Hepatocyte (in vitro differentiated cells): ENCODE data around the gene FLT3LG.

Source experiments
- EZH2phosphoT487 ChIP-seq: fragments of 200-600 bp; sonication (generic); IDR thresholded peaks from one replicate; pipeline ENCODE4 v1.6.1; 2018; ENCODE audit warnings: antibody characterized with exemption, mild to moderate bottlenecking, low read depth, moderate library complexity; ENCODE audit not compliant: unreplicated experiment, severe bottlenecking
- TF ChIP-seq, protein P1 (sequence below): fragments of 200-600 bp; sonication (generic); IDR thresholded peaks from 2 replicates; pipeline ENCODE4 v1.5.1; 2016; ENCODE audit warnings: antibody characterized with exemption, mild to moderate bottlenecking; ENCODE audit not compliant: poor library complexity

DNA sequence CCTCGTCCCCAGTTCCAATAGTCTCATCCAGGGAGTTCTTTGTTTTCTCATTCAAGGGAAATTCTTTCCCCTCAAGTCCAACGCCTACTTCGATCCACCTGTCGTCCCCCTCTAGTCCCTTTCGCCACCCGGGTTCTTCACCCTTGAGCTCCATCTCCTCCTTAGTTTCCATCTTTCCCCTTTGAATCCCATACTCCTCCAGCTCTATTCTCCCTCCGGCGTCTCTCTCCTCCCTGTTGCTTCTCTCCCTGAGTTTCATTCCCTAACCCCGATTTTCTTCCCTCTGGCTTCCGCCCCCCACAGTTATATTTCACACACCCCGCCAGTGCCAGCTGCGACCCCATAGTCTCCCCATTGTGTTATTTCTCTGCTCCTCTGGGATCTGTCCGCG lies 32.1 kb upstream of the FLT3LG start:
- TF ChIP-seq, protein P1, sequence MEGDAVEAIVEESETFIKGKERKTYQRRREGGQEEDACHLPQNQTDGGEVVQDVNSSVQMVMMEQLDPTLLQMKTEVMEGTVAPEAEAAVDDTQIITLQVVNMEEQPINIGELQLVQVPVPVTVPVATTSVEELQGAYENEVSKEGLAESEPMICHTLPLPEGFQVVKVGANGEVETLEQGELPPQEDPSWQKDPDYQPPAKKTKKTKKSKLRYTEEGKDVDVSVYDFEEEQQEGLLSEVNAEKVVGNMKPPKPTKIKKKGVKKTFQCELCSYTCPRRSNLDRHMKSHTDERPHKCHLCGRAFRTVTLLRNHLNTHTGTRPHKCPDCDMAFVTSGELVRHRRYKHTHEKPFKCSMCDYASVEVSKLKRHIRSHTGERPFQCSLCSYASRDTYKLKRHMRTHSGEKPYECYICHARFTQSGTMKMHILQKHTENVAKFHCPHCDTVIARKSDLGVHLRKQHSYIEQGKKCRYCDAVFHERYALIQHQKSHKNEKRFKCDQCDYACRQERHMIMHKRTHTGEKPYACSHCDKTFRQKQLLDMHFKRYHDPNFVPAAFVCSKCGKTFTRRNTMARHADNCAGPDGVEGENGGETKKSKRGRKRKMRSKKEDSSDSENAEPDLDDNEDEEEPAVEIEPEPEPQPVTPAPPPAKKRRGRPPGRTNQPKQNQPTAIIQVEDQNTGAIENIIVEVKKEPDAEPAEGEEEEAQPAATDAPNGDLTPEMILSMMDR = no peak
- no peak for TF ChIP-seq EZH2phosphoT487
